Lung (tissue), 12 donors: ENCODE measurements around the gene PSMA5. TPM values are rescaled to one million over a fixed set of nuclear protein-coding genes. Genes with fewer than 3 reads are reported as not detected.

Experiments used
- ATAC-seq: fragments of 200-7000 bp; cut with Tn5 transposase; one replicate; pipeline ENCODE4 v1.9.1; 2020; ENCODE audit warnings: moderate number of reproducible peaks; ENCODE audit not compliant: insufficient read depth, low FRiP score
- DNase-seq, 3 donors: peaks; one replicate each; pipeline ENCODE4 v3.0.0-alpha.2; 2013 to 2017
- H3K27ac ChIP-seq, 2 donors: one replicate each; pipeline ENCODE4 v1.5.1; 2013; ENCODE audit warnings: mild to moderate bottlenecking in 2 of 2, moderate library complexity in 2 of 2, control low read depth in 1 of 2, inconsistent platforms in 1 of 2, low read depth in 1 of 2, low read length in 1 of 2
- H3K27me3 ChIP-seq, 3 donors: one replicate each; pipeline ENCODE4 v1.5.1; 2013; ENCODE audit warnings: low read length in 2 of 3; ENCODE audit not compliant: control insufficient read depth in 3 of 3, insufficient read depth in 3 of 3
- H3K36me3 ChIP-seq, 4 donors: one replicate each; pipeline ENCODE4 v1.5.1; 2013; ENCODE audit warnings: low read length in 4 of 4, mild to moderate bottlenecking in 1 of 4, moderate library complexity in 1 of 4; ENCODE audit not compliant: control insufficient read depth in 4 of 4, insufficient read depth in 4 of 4
- H3K4me1 ChIP-seq, 5 donors: one replicate each; pipeline ENCODE4 v1.5.1; 2013; ENCODE audit warnings: low read length in 5 of 5, mild to moderate bottlenecking in 2 of 5, moderate library complexity in 1 of 5; ENCODE audit not compliant: control insufficient read depth in 5 of 5, insufficient read depth in 5 of 5
- H3K4me3 ChIP-seq: one replicate; pipeline ENCODE4 v1.5.1; 2013; ENCODE audit warnings: mild to moderate bottlenecking, control low read depth, moderate library complexity
- H3K9ac ChIP-seq, 2 donors: one replicate each; pipeline ENCODE4 v1.5.1; 2013; ENCODE audit warnings: low read length in 2 of 2, control low read depth in 1 of 2; ENCODE audit not compliant: insufficient read depth in 1 of 2
- H3K9me3 ChIP-seq, 4 donors: one replicate each; pipeline ENCODE4 v1.5.1; 2013; ENCODE audit warnings: low read length in 3 of 4, mild to moderate bottlenecking in 1 of 4, moderate library complexity in 1 of 4; ENCODE audit not compliant: control insufficient read depth in 4 of 4, insufficient read depth in 3 of 4
- WGBS, 2 donors: extraction: QIAGEN DNeasy Blood & Tissue Kit; methylation state at CpG; one replicate each; pipeline ENCODE4 v1.1.7; 2013; 5-methylcytosine and 5-hydroxymethylcytosine counted together
- polyA plus RNA-seq, 2 donors: library from polyadenylated mRNA; stranded (reverse); fragments of 200-250 nt; gene quantifications; one replicate each; pipeline ENCODE4 v1.2.1, GENCODE V29; 2013
- total RNA-seq, 2 donors: library from RNA; depleted of rRNA in 1 of 2; stranded (reverse); fragments of >200 nt in 1 of 2; gene quantifications; one replicate each; pipeline ENCODE4 v1.2.1, GENCODE V29; 2014 to 2021
- TF ChIP-seq, protein P1 (sequence below): IDR thresholded peaks from 2 replicates; pipeline ENCODE4 v1.5.1; 2012; ENCODE audit warnings: mild to moderate bottlenecking; ENCODE audit errors: control extremely low read depth, extremely low read depth
- donor health status: control.
- donor health status: control.
- donor health status: Bipolar disorder and iron deficiency.
- donor health status: healthy.
- donor health status: DM: yes; HTN: yes; CAD: no.

PSMA5 gene
- total and polyA plus RNA-seq, 4 donors: 33.8 to 93.0 (median 71.8) TPM

- peak; percentile 29 for ATAC-seq
- DNase-seq: peak in 2 of 3 donors; percentile 24 to 52
- Histone ChIP-seq H3K36me3 (peaks cover 3 to 5% (median 4%) of the 10 kb centered on the region in 4 donors), H3K4me3 (peak overlapping the region; percentile 85), H3K9me3 (no peaks in the 10 kb centered on the region), H3K4me1 (peaks cover 0 to 17% (median 6%) of the 10 kb centered on the region in 5 donors), H3K27me3 (no peaks in the 10 kb centered on the region), H3K27ac (peak overlapping the region; percentile 75 to 92), H3K9ac (peak overlapping the region; percentile 42 to 78)
- TF ChIP-seq, protein P1, sequence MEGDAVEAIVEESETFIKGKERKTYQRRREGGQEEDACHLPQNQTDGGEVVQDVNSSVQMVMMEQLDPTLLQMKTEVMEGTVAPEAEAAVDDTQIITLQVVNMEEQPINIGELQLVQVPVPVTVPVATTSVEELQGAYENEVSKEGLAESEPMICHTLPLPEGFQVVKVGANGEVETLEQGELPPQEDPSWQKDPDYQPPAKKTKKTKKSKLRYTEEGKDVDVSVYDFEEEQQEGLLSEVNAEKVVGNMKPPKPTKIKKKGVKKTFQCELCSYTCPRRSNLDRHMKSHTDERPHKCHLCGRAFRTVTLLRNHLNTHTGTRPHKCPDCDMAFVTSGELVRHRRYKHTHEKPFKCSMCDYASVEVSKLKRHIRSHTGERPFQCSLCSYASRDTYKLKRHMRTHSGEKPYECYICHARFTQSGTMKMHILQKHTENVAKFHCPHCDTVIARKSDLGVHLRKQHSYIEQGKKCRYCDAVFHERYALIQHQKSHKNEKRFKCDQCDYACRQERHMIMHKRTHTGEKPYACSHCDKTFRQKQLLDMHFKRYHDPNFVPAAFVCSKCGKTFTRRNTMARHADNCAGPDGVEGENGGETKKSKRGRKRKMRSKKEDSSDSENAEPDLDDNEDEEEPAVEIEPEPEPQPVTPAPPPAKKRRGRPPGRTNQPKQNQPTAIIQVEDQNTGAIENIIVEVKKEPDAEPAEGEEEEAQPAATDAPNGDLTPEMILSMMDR: no peak
- 0 to 1% methylated on average over 32 of the region's 32 CpGs for WGBS, 2 donors
Observed at GRCh38 chr1:109425391-109426280, 612 bp downstream of the PSMA5 start.

DNA sequence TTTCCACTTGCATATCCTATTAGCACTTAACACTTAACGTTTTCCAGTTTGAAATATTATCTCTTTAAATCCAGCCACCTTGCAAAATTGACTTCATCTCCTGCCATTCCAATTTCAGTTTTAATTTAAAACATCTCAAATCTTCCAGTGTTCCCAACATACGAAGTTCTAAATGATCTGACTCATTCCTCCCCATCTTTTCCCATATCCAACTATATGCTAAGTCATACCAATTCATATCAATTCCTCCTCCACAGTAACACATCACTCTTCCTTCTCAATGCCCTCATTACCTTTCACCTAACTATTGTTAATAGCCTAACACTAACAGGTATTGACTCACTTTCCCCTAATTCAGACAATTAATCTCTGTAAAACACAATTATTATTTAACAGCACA lies 2.8 kb downstream of the PSMA5 start:
- DNase-seq (no peak), ATAC-seq (no peak)
- Histone ChIP-seq H3K27me3 (no peaks in the 10 kb centered on the region), H3K27ac (no peak overlapping the region), H3K9ac (no peak overlapping the region), H3K4me1 (peaks cover 0 to 17% (median 6%) of the 10 kb centered on the region in 5 donors), H3K36me3 (peaks cover 5 to 13% (median 11%) of the 10 kb centered on the region in 4 donors), H3K9me3 (no peaks in the 10 kb centered on the region), H3K4me3 (no peak overlapping the region)
- WGBS, 2 donors: 66 to 82% methylated on average over 2 of the region's 2 CpGs
- TF ChIP-seq, protein P1: no peak

DNA sequence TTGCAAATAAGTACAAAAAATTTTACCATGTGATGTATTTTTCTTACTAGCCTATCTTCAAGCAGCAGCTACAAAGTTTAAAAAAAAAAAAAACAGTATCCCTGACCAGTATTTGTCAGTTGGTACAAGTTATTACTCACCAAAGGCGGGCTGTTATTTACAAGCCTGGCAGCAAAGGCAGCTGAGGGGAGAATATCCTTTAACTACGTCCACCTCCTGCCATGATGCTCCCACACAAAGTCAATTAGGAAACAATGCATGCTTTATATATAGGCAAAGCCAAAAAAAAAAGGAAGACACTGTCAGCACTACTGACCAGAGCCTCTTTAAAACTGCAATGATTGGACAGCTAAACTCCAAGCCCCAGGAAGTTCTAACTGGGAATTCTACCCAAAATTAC lies 13.7 kb downstream of the PSMA5 start:
- H3K36me3 ChIP-seq: peaks cover 30 to 56% (median 43%) of the 10 kb centered on the region in 4 donors
- no peak for ATAC-seq
- 91 to 93% methylated on average over 2 of the region's 2 CpGs for WGBS, 2 donors
- H3K4me3 ChIP-seq: no peak overlapping the region
- H3K9ac ChIP-seq: no peak overlapping the region
- no peak overlapping the region for H3K27ac ChIP-seq
- TF ChIP-seq, protein P1: no peak
- no peaks in the 10 kb centered on the region for H3K4me1 ChIP-seq
- H3K27me3 ChIP-seq: no peaks in the 10 kb centered on the region
- DNase-seq: no peak
- H3K9me3 ChIP-seq: no peaks in the 10 kb centered on the region
